GM21360 (cell line): Measurements from ENCODE around the gene HDAC8.
"Not testable (repeated sequence)": the region's sequence is repeated elsewhere in the genome, so short reads cannot be mapped to it uniquely, and the experiment has no call there.

Experiments used
- ATAC-seq: cut with Tn5 transposase; IDR thresholded peaks from one replicate; pipeline ENCODE4 v1.9.1; 2021; ENCODE audit warnings: mild to moderate bottlenecking, moderate library complexity; ENCODE audit not compliant: unreplicated experiment

Gene HDAC8

DNA sequence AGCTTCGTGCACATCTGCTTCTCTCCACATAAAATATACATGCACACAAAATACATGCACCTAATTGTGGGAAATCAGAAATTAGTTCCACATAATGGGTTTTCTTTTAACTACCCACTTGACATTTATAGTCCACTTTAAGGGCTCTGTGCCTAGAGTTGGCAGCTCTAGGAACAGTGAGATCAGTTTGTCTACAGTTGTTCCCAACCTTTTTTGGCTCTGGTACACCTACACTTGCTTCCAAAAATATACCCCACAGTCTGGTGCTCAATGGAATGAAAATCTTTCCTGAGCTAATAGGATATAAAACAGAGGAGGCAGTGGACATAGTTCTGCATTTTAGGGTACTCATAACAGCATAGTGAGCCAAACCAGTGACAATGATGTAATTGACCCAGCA, 36.1 kb downstream of the HDAC8 start:
- ATAC-seq: no peak

DNA sequence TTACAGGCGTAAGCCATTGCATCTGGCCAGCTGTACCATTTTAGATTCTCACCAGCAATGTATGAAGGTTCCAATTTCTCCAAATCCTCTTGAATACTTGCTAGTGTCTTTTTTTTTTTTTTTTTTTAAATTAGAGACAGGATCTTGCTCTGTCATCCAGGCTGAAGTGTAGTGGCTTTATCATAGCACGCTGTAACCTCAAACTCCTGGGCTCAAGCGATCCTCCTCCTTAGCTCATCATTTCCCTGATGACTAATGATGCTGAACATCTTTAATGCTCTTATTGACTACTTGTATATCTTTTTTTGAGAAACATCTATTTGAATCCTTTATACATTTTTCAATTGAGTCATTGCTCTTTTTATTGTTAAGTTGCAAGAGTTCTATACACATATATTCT, 40.3 kb downstream of the HDAC8 start:
- ATAC-seq: no peak

DNA sequence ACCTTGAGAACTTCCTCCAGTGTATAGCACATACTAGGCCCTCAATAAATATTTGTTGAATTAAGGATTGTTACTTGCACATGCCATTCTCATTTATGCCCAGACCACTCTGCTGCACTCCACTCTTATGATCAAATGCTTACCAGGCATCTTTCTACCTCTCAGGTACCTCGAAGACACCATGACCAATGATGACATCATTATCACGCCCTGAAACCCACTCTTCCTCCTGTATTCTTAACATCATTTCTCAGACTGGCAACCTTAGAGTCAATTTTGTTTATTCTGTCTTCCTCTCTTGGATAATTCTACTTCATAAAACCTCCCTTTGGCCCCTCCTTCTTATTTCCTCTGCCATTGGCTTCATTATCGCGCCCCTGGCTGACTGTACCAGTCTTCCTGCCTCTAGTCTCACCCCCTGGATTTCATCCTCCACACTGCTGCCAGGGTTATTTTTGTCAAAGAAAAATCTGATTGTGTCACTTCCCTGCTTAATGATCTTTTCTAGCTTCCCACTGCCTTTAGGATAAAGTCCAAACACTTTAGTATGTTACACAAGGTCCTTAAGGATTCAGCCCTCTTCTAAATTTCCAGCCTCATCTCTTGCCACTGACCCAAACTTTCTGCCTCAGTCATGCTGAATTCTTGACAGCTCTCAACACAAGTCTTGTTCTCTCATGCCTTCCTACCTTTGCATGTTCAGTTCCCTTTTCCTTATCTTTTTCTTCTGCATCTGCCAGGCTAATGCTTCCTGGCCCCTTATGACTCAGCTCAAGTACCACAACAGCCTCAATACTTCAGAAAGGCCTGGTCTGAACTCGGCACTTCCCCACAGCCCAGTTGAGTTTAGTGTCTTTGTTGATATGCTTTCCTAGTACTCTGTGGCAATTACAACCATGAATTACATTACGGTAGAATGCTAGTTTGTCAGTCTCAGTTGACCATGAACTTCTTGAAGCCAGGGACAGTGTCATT, 45.8 kb downstream of the HDAC8 start:
- no peak for ATAC-seq

DNA sequence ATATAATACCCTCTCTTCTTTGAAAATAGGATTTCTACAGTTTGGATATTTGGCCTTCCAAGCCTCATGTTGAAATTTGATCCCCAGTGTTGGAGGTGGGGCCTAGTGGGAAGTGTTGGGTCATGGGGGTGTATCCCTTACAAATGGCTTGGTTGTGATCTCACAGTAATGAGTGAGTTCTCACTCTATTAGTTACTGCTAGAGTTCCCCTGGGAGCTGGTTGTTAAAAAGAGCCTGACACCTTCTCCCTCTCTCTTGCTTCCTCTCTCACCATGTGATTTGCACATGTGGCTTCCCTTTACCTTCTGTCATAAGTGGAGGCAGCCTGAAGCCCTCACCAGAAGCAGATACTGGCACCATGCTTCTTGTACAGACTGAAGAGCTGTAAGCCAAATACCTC, 73.9 kb downstream of the HDAC8 start:
- no peak for ATAC-seq

DNA sequence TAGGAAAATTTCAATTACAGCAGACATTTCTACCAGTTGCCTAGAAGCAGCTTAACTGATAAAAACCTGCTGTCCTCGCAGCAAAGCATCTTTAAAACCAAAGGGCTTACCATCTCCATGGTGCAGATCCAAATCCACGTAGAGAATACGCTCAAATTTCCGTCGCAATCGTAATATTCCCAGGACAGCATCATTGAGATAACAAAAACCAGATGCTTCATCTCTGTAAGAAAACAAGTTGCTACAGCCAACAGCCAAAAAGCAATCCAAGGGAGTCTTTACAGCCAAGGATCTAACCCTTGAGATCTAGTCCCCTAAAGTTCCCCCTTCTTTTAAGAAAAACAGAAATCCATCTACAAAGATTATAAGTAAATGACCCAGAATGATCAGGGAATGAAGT, 77.6 kb downstream of the HDAC8 start:
- no peak for ATAC-seq

DNA sequence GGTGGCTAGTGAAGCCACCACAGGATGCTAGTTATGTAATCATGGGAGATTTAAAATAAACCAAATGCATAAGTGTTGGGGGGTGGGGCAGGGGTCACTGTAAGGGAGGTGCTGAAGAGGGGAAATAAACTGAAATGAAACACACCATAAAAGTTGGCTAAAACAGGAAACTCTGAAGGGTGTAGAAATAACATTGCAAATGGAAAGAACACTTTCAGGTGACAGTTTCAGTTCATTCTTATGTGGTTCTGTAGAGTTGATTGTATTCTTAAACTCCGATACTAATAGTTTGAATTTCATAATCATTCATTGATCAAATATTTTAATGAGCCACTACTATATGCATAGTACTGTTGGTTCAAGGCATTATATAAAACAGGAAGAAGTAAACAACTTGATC, 80.1 kb downstream of the HDAC8 start:
- peak; percentile 79 for ATAC-seq

DNA sequence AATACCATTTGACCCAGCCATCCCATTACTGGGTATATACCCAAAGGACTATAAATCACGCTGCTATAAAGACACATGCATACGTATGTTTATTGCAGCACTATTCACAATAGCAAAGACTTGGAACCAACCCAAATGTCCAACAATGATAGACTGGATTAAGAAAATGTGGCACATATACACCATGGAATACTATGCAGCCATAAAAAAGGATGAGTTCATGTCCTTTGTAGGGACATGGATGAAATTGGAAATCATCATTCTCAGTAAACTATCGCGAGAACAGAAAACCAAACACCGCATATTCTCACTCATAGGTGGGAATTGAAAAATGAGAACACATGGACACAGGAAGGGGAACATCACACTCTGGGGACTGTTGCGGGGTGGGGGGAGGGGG, 82.4 kb downstream of the HDAC8 start:
- ATAC-seq: not testable (repeated sequence)

DNA sequence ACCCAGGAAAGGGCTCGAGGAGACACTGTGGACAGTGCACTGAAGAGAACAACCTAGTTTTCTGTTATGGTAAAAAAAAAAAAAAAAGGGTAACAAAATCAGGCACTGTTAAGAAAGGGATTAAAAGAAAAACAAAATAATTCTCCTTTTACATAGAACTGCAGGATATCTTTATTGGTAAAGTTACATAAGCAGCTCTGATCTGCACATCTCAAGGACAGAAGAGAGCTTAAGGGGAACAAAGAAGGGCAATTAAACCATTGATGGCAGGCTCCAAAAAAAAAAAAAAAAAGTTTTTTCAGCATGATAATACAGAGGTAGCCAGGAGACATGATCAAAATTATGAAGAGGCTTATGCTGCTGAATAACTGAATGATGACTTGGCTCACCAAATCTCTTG, 85.0 kb downstream of the HDAC8 start:
- no peak for ATAC-seq

DNA sequence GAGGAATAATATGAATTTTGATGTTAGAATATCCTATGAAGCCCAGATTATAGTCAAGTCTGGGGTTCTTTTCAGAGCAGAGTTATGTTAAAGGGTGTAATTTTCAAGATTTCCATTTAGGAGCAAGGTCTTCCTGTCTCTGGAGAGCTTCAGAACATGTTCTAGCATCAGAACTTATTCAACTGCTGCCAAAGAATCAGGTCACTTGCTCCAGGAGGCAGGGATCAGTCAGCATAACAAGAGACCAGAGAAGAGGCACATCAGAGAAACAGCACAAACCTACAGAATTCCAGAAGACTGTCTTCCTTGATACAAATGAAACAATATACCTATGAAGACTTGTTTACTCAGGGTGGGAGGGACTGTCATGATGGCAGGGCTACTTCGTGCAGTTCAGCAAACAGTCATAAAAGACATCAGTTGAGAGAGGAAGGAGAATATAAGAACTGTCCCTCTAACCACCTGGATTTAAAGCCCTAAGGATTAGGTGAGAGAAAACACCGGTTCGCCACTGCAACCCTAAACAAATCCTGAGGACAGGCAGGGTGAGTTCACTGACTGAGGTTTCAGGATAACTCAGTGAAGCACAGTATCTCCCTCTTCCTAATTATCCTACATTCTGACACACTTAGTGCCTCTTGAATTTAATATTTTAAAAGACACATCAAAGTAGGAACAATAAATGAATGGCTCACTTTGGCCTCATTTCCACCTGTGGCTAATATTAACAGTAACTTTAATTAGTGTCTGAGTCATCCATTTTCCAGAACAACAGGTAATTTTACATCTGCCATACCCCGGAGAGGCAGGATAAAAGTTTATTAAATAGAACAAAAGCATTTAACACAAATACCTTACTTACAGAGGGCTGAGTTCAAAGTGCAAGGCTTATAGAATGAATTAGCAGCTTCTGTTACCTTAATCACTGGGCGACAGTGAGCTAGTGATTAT, 93.0 kb downstream of the HDAC8 start:
- no peak for ATAC-seq

DNA sequence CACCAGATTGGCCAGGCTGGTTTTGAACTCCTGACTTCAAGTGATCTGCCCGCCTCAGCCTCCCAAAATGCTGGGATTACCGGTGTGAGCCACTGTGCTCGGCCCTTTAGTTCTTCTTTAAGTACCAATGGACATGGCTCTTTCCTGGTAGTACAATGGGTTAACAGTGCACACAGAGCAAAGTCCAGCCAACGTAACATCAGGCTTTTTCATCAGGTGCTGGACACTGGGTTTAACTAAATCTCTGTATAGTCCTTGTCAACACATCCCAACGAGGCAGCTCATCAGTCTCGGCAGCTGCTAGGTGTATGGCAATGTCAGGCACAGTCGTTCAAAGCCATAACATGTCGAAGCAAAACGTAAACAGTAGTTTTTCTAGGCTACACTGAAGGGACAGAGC, 93.8 kb downstream of the HDAC8 start:
- no peak for ATAC-seq

DNA sequence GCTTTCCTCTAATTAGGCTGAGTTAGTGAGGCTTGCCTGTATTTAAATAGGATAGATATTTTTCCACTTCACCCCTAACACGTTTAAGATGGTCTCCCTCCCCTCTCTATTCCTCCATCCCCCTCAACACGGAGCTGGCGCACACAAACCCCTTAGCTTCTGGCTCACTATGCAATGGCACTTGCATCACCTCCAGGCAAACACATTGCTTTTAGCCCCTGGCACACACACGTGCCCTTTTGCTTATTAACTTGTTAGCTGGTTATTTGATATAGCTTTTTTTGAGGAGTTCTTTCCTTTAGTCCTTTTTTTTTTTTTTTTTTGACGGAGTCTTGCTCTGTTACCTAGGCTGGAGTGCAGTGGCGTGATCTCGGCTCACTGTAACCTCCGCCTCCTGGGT, 94.3 kb downstream of the HDAC8 start:
- ATAC-seq: no peak

DNA sequence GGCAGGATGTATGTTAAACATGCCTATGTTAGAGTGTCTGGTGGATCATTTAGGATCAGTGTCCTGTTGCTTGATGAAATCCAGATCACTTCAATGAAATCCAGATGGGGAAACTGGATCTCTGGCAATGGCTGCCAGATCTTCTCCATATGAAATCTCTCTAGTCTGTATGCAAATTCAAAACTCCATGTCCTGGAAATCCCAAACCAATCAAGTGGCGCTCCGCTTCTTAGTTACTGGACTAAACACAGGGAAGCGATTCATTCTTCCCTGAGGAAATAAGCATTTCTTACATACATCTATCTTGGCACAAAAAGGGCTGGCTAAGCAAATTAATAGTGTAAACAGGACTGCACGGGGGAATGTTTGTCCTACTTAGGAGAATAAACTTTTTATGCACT, 94.9 kb downstream of the HDAC8 start:
- ATAC-seq: no peak

DNA sequence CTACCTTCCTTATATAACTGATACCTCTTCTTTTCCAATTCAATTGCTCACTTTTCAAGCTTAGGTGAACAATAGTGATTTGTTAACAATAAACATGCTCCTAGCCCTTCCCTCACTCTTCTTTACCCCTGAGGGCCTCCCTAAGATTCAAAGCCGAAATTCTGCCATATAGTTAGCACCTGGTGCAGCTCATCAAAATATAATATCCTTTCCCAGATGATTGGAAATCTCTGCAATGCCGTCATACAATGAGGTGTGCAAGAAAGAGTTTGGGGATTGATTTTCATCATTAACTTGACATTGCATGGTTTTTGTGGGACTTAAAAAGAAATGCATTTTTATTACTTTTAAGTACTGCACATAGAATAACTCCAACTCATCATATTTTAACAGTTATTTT, 95.3 kb downstream of the HDAC8 start:
- no peak for ATAC-seq

DNA sequence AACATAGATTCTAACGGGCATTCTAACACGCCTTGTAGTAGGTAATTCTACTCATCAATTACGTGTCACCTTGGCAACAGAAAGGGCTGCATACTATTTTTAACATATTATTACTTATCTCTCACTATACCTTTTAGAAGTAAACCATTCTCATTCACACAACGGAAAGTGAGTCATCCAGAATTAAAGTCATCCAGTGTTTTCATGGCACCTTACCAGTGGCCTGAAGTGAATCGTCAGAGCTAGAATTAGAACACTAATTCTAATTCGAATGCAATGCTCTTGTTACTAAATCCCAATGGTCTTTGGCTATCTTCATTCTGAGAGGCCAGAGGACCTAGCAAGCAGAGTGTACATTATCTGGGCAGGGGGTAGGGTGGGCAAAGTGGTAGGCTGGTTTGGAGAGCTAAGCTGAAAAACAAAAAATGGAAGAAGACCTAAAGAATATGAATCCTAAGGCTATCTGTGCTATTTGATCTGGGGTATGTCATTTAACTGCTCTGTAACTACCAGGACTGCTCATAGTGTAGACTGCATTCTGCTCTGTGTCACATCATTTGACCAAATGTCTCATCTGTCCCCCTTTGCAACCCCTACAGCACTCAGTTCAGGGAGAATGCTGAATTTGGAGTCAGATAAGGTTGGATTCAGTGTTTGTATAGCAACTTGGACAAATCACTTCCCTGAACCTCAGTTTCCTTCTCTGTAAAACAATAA, 96.5 kb downstream of the HDAC8 start:
- ATAC-seq: no peak

DNA sequence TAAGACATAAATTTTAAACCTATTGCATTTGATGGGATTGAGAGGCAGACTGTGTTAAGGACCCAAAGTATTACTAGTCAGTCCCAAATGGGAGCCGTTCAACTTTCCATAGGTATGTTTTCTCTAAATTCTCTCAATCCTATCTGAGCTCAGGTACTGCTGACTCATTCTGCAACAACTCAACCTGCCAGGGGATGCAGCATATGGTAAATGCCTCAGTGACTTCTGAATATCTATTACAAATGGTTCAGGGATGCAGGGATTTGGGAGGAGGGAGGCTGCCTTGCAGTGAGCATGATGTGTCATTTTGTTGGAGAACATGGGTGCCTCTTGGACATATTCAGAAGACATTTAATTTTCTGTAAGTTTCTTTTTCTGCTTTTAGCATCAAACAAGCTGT, 97.3 kb downstream of the HDAC8 start:
- no peak for ATAC-seq

DNA sequence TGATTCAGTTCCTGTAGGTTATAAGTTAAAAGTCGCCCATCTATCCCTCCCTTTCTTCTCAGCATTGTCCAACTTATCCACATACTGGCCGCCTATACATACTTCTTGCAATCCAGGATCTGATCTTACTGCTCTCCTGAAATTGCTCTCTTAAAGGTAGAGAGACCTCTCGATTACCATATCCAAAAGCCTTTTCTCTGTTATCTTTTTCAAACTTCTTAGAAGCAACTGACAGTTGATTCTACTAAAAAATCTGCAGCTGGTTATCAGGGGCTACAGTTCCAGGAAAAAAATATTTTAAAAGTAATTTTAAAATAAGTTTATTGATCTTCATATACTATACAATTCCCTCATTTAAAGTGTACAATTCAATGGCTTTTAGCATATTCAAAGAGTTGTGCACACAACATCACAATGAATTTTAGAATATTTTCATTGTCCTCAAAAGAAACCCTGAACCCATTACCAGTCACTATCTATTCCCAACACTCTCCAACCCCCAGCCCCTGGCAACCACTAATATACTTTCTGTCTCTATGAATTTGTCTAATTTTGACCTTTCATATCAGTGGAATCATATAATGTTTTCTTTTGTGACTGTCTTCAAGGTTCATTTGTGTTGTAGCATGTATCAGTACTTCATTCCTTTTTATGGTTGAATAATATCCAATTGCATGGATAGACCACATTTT, 102.0 kb downstream of the HDAC8 start:
- ATAC-seq: no peak

DNA sequence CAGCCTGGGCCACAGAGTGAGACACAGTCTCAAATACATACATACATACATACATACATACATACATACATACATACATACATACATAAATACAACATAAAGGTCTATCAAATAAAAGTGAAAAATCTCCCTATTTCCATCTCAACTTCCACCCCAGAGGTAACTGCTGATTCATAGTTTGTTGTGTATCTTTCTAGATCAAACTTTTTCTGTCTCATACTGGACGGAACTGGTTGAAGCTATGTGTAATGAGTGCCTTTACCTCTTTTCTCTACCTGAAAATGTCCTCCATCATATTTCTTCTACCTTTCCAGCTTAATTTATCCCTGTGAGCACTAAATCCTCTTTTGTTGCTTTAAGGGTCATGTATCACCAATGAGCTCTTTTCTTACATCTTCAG, 102.5 kb downstream of the HDAC8 start:
- no peak for ATAC-seq

DNA sequence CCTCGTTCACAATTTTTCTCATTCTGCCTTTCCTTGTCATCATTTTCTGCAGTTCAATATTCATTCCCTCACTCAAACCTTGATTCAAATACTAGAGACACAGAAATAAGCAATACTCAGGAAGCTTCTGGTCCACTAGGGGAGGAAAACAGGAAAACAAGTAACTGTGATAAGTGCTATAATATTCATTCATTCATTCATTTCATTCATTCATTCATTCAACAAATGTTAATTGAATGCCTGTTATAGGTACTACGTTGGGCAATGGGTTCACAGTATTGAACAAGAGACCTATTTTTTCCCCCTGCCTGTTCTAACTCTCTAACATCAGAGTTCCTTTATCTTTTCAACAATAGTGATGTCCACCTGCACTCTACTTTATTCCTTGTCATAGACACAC, 104.0 kb downstream of the HDAC8 start:
- no peak for ATAC-seq

DNA sequence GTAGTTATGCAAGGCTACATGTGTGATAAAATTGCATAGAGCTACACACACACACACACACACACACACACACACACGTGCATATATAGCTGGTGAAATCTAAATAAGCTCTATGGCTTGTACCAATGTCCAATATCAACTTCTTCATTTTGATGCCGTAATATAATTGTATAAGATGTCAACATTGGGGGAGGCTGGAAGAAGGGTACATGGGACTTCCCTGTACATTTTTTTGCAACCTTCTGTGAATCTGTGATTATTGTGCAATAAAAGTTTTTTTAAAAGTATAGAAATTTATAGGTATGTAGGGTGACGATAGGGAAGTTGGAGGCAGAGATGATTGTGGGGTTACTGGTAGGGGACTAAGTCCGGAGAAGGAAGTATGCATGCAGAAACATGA, 105.5 kb downstream of the HDAC8 start:
- ATAC-seq: no peak

DNA sequence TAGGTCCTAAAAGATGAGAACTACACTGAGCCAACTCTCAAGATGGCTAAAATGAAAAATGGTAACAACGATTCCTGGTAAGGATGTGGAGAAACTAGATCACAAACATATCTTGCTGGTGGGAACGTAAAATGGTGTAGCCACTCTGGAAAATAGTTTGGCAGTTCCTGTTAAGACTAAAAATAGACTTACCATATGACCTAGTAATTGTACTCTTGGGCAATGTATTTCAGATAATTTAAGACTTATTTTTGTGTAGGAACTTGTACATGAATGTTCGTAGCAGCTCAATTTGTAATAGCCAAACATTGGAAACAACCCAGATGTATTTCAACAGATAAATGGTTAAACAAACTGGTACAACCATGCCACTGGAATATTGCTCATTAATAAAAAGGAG, 106.2 kb downstream of the HDAC8 start:
- ATAC-seq: no peak

DNA sequence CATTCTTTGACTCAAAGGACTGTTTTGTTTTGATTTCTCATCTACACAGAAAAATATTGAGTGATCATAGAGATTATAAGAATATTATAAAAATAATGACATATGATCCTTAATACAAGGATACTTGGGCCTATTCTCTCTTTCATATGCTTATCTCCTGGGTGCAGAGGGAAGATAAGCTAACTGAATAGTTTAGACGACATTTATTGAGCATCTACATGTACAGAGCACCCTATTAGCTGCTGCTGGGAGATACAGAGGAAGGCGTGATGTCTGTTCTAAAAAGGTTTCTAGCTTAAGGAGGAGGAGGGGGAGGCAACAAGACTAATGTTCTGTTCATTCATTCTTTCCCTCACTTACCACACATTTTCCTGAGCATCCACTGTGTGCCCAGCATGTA, 106.8 kb downstream of the HDAC8 start:
- ATAC-seq: no peak
